PC-3 (cell line): Measurements from ENCODE around the gene CLASP2. TPM values are rescaled to one million over a fixed set of nuclear protein-coding genes. Genes with fewer than 3 reads are reported as not detected.

Experiments
- ATAC-seq: fragments of 200-7000 bp; cut with Tn5 transposase; 2 replicates; pipeline ENCODE4 v1.9.1; 2020; ENCODE audit warnings: mild to moderate bottlenecking, moderate library complexity
- BruUV-seq: library from RNA; stranded (reverse); fragments of 400-500 nt; replicated peaks from 2 replicates; lab custom pipeline; 2021; lab: Mats Ljungman, UMichigan
- CTCF ChIA-PET: fragments of 300-600 bp; sonication (Branson Sonifier 250); formaldehyde crosslinking; loops from one replicate; lab custom pipeline; 2022; ENCODE audit warnings: antibody characterized with exemption; lab: Charles Lee
- POLR2A ChIA-PET: fragments of 300-600 bp; sonication (Branson Sonifier 250); formaldehyde crosslinking; loops from one replicate; lab custom pipeline; 2022; ENCODE audit warnings: antibody characterized with exemption; ENCODE audit not compliant: unreplicated experiment; lab: Charles Lee
- DNase-seq: peaks from one replicate; pipeline ENCODE4 v3.0.0-alpha.2; 2015
- H2AFZ ChIP-seq: fragments of 300-600 bp; sonication (generic); 2 replicates; pipeline ENCODE4 v1.6.0; 2016; ENCODE audit warnings: antibody characterized with exemption, low read length
- H3F3A ChIP-seq: fragments of 300-600 bp; sonication (generic); one replicate; pipeline ENCODE4 v1.6.0; 2017; ENCODE audit warnings: antibody characterized with exemption, low read length, control low read depth, mild to moderate bottlenecking; ENCODE audit not compliant: unreplicated experiment
- H3K27ac ChIP-seq: fragments of 300-600 bp; sonication (generic); 2 replicates; pipeline ENCODE4 v1.5.1; 2016; ENCODE audit warnings: mild to moderate bottlenecking, low read length
- H3K27me3 ChIP-seq: fragments of 300-600 bp; sonication (generic); 2 replicates; pipeline ENCODE4 v1.6.1; 2016; ENCODE audit warnings: low read length, mixed read lengths
- H3K36me3 ChIP-seq: fragments of 300-600 bp; sonication (generic); 2 replicates; pipeline ENCODE4 v1.6.1; 2016; ENCODE audit warnings: low read depth, mixed run types, low read length, mixed read lengths
- H3K4me1 ChIP-seq: fragments of 300-600 bp; sonication (generic); 2 replicates; pipeline ENCODE4 v1.5.1; 2016; ENCODE audit warnings: low read length; ENCODE audit not compliant: insufficient read depth
- H3K4me2 ChIP-seq: fragments of 300-600 bp; sonication (generic); 2 replicates; pipeline ENCODE4 v1.6.0; 2016; ENCODE audit warnings: low read length
- H3K4me3 ChIP-seq: fragments of 300-600 bp; sonication (generic); 2 replicates; pipeline ENCODE4 v1.5.1; 2016; ENCODE audit warnings: mild to moderate bottlenecking, low read length, mixed read lengths
- H3K79me2 ChIP-seq: fragments of 300-600 bp; sonication (generic); 2 replicates; pipeline ENCODE4 v1.6.1; 2017; ENCODE audit warnings: low read length, mixed read lengths
- H3K9ac ChIP-seq: fragments of 300-600 bp; sonication (generic); 2 replicates; pipeline ENCODE4 v1.6.0; 2016; ENCODE audit warnings: mild to moderate bottlenecking, low read length
- H3K9me2 ChIP-seq: fragments of 300-600 bp; sonication (generic); replicated peaks from 2 replicates; pipeline ENCODE4 v1.6.1; 2016; ENCODE audit warnings: mixed run types, low read length, mixed read lengths
- H3K9me3 ChIP-seq: fragments of 300-600 bp; sonication (generic); 2 replicates; pipeline ENCODE4 v1.6.1; 2016; ENCODE audit warnings: low read length, mixed read lengths
- H4K20me1 ChIP-seq: fragments of 300-600 bp; sonication (generic); 2 replicates; pipeline ENCODE4 v1.6.1; 2016; ENCODE audit warnings: low read length, mixed read lengths
- CTCF ChIP-seq: fragments of 300-600 bp; sonication (generic); conservative IDR thresholded peaks from 2 replicates; pipeline ENCODE4 v1.5.1; 2017; ENCODE audit warnings: antibody characterized with exemption, low read depth, mild to moderate bottlenecking, low read length
- EZH2 ChIP-seq: fragments of 300-600 bp; sonication (generic); IDR thresholded peaks from one replicate; pipeline ENCODE4 v1.6.1; 2017; ENCODE audit warnings: antibody characterized with exemption, mild to moderate bottlenecking, low read length; ENCODE audit not compliant: unreplicated experiment
- EZH2phosphoT487 ChIP-seq: fragments of 300-600 bp; sonication (generic); IDR thresholded peaks from 2 replicates; pipeline ENCODE4 v1.6.1; 2018; ENCODE audit warnings: mild to moderate bottlenecking, antibody characterized with exemption, low read length, borderline replicate concordance
- intact Hi-C: fragments of 100-400 bp; cut with micrococcal nuclease; formaldehyde crosslinking; loops from 2 replicates; pipeline ENCODE4 v1.9.0; 2023
- total RNA-seq: library from RNA; depleted of rRNA; stranded (reverse); fragments of >200 nt; gene quantifications from 2 replicates; pipeline ENCODE4 v1.2.3, GENCODE V29; 2014

CLASP2 gene
- total RNA-seq, 1 experiment from 2014 or later, result 84.8 TPM

GRCh38 chr3:33687406-33688010, 30.5 kb downstream of the CLASP2 start:
- ChIA-PET CTCF (no interaction called here), POLR2A (interaction anchor here (0.6 kb wide), 1 partner anchor 30 kb away, joined by 3 read pairs; no protein-coding TSS in a partner anchor)
- BruUV-seq, result no TSS peak
- H3K9ac ChIP-seq, result no peak overlapping the region
- ATAC-seq (no peak), DNase-seq (no peak)
- H3F3A ChIP-seq, result no peaks in the 10 kb centered on the region
- no peaks in the 10 kb centered on the region; the same call in 1 of the 2 replicates for H3K36me3 ChIP-seq
- no peaks in the 10 kb centered on the region for H4K20me1 ChIP-seq
- no peaks in the 10 kb centered on the region for H3K79me2 ChIP-seq
- no peaks in the 10 kb centered on the region for H3K27me3 ChIP-seq
- H3K27ac ChIP-seq, result no peak overlapping the region
- TF ChIP-seq CTCF (no peak), EZH2 (no peak)
- no peak overlapping the region for H3K4me3 ChIP-seq
- H3K9me2 ChIP-seq, result no peaks in the 10 kb centered on the region
- H3K4me2 ChIP-seq, result no peak overlapping the region
- intact Hi-C loops, result no loop called here
- no peaks in the 10 kb centered on the region for H3K4me1 ChIP-seq
- no peak overlapping the region for H2AFZ ChIP-seq
- H3K9me3 ChIP-seq, result no peaks in the 10 kb centered on the region

- DNase-seq (no peak), ATAC-seq (no peak)
- Histone ChIP-seq H3K27me3 (no peaks in the 10 kb centered on the region), H3K9ac (no peak overlapping the region), H4K20me1 (0 out of 2 replicates have a peak, but pooled peaks cover 3% of the 10 kb centered on the region), H3K27ac (no peak overlapping the region), H3K4me3 (no peak overlapping the region), H2AFZ (no peak overlapping the region), H3F3A (no peaks in the 10 kb centered on the region), H3K9me3 (no peaks in the 10 kb centered on the region), H3K4me2 (no peak overlapping the region), H3K36me3 (peaks cover 18% of the 10 kb centered on the region), H3K79me2 (no peaks in the 10 kb centered on the region), H3K4me1 (no peaks in the 10 kb centered on the region), H3K9me2 (no peaks in the 10 kb centered on the region)
- CTCF ChIA-PET, result no interaction called here
- no TSS peak for BruUV-seq
- TF ChIP-seq EZH2 (no peak), EZH2phosphoT487 (no peak), CTCF (no peak)
- POLR2A ChIA-PET, result no interaction called here
- intact Hi-C loops, result no loop called here
These were observed 35.3 kb downstream of the CLASP2 start for GRCh38 chr3:33682770-33683169.

- Histone ChIP-seq H3F3A (no peaks in the 10 kb centered on the region), H3K9me3 (no peaks in the 10 kb centered on the region), H3K4me1 (no peaks in the 10 kb centered on the region), H3K4me3 (no peak overlapping the region), H3K4me2 (no peak overlapping the region), H3K79me2 (no peaks in the 10 kb centered on the region), H4K20me1 (0 out of 2 replicates have a peak, but pooled peaks cover 3% of the 10 kb centered on the region), H3K27ac (no peak overlapping the region), H3K27me3 (no peaks in the 10 kb centered on the region), H3K36me3 (peaks cover 18% of the 10 kb centered on the region), H2AFZ (no peak overlapping the region), H3K9me2 (no peaks in the 10 kb centered on the region), H3K9ac (no peak overlapping the region)
- ChIA-PET CTCF (no interaction called here), POLR2A (no interaction called here)
- BruUV-seq, result no TSS peak
- TF ChIP-seq EZH2phosphoT487 (no peak), EZH2 (no peak), CTCF (no peak)
- no peak for DNase-seq
- intact Hi-C loops, result no loop called here
- no peak for ATAC-seq
These were observed 36.4 kb downstream of the CLASP2 start for GRCh38 chr3:33681667-33682066.
